Islet of Langerhans (tissue), 1 donor: ENCODE results near the gene PPP1R17.

Experiments
- FAIRE-seq: peaks from one replicate; lab custom pipeline; 2011; peaks lifted over from hg19 to GRCh38; lab: Jason Lieb, UNC

PPP1R17 gene

DNA sequence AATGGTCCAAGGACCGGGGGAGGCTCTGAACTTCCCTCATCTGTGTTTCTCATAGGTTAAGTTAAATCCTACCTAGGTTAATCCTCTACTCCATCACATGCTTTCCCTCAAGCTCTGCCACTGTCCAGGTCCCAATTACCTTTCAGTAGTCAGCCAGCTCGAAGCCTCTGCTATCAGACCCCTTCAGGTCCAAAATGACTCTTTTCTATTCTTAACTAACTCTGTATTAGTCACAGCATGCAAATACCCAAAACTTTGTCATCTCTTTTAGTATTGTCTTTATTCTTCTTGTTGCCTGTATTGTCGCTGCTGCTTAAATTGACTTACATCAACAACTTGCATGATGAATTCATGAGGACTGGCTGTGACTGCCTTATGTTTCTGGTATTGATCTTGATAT is 15.3 kb downstream of the PPP1R17 start:
- no peak for FAIRE-seq

GRCh38 chr7:31705377-31705776 is 18.4 kb downstream of the PPP1R17 start:
- FAIRE-seq = no peak

GRCh38 chr7:31707089-31707488 is 20.1 kb downstream of the PPP1R17 start:
- no peak for FAIRE-seq

DNA sequence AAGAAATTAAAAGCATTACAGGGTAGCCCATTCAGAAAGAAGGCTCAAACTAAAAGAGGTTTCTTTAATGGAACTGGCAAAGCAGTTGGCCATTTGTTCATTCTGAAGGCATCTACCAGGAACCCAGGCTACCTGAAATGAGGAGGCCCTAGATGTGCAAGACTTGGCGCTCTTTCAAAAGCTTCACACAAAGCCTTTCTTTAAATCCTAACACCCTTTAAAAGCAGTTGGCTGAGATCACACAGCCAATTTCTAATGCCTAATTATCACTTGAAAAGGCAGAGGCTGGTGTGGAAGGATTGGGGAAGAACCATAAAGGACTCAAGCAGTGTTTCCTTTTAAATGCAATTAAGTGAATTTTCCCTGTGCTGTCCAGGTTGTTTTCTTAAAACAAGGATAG is 23.2 kb downstream of the PPP1R17 start:
- FAIRE-seq = no peak

DNA sequence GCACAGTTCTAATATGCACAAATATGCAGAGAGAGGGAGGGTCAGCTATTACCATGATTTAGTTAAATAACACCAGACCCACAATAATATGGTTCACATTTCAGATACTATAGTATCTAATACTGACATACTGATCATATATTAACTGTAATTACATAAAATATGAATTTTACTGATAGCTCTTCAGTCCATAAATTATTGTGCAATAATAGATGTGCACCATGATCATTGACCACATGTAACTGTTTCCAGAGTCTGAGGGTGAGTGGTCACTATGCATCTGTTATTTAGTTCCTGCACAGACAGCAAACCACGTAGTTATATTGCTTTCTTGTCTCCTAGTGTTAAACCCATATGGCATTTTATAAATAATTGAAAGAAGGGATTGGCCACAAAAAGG is 29.3 kb downstream of the PPP1R17 start:
- FAIRE-seq = no peak

DNA sequence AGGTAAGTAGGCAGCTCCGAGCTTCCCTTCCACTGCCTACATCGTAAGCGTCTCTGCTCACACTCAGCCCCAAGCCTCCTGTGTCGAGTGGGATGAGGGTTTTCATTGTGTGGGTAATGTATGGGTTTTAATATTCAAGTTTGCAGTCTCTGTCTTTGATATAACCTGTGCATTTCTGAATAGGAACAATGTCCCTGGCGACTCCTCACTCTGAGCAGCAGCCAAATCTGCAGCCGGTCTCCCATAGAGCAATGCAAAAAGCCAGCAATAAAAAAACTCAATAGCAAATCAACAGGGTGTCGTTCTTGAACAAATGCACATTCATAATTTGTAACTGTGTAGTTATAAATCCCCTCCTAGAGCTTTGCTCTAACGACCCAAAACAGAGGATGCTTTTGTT is 33.4 kb downstream of the PPP1R17 start:
- no peak for FAIRE-seq

DNA sequence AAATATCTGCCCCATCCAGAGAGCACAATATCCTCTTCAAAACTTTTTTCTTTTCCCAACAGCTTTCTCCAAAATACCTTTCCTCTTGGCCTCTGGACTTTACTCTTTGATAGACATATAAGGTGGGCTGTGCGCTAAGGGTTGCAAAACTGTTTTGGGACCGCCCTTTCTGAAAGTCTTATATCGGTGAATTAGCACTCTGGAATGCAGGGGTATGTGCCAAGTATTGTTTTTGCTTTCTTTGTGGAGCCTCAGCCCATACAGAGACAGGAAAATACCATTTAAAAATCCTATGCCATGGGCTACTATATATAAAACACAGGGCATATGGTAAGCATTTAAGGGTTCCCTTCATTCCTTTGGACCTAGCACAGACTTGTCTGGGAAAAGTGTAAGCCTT is 37.7 kb downstream of the PPP1R17 start:
- no peak for FAIRE-seq

DNA sequence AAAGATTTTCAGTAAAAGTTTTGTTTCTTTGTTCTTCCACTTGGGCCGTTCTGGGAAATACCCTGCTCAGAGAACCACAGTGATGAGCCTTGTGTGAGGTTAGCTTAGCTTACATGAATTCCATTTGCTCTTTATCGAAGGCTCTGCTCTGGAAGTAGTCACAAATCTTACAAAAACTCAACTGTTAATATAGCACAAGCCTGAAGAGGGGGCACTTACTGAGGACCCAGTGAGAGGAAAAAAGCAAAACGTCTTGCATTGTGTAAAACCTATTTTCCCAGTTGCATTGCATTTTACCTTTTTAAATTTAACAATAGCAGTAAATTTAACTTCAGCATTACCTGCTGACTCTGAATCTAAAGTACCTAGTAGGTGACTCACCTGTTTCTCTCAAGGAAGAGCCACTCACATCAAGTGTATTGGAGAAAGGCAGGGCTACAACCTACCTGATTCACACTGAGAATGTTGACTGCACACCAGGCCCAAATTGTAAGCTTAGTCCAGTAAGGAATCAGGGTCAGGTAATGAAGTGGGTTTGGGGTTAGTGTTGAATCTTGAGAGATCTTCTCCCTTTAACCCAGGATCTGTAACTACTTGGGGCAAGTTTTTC is 42.3 kb downstream of the PPP1R17 start:
- no peak for FAIRE-seq

GRCh38 chr7:31734456-31734855 is 47.4 kb downstream of the PPP1R17 start:
- FAIRE-seq = no peak

- FAIRE-seq = peak; percentile 55
These were observed 49.3 kb downstream of the PPP1R17 start for GRCh38 chr7:31735991-31736982.

DNA sequence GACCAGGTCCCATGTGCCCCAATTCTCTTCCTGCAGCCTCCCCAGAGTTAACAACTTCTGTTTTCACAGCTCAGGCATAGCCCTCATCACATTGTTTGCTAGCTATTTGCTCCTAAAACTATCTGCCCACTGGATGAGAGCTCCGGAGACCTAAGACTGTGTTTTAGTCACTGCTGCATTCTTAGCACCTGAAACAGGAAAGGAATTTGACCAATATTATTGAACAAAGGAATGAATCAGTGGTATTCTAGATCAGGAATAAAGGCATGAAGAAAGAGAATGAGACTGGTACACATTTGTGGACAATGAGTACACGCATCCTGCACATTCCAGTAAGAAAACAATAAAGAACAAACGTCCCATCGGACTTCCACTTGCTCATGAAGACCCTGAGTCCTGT is 54.8 kb downstream of the PPP1R17 start:
- FAIRE-seq = no peak

DNA sequence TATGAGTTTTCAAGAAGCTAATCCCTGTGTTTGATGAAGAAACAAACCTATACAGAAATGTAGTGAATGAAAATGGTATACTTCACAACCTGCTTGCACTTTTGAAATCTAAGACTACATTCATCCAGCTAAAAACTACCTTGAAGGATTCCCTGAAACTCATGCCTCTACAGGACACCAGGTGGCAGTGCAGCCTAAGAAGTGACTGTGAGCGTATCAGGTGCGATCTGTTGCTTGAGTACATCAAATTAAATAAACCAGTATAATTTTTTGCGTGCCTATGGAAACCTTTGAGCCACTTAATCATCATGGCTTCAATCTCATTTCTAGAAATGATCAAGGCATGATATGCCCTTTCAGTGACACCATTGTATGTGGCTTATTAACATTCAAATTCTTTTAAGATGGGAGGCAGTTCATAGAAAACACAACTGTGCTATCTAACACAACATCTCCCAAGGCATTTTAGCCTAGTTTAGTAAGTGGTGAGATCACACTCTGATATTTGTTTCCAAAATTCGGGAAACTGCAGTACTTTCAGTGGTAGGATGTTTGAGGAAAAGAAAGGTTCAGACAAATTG is 57.4 kb downstream of the PPP1R17 start:
- FAIRE-seq = peak; percentile 95

DNA sequence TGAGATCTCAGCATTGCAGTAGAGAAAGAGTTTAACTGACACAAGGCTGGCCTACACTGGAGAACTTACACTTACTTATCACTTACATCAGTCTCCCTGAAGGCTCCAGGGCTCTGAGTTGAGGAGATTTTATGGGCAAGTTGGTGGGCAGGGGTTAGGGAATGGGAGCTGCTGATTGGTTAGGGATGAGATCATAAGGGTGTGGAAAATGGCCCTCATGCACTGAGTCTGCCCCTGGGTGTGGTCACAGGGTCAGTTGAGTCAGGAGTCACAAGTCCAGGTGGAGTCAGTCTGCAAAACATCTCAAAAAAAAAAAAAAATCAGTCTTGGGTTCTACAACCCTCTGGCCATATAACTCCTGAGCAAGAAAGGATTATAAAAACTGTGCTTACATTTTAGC is 60.5 kb downstream of the PPP1R17 start:
- no peak for FAIRE-seq

DNA sequence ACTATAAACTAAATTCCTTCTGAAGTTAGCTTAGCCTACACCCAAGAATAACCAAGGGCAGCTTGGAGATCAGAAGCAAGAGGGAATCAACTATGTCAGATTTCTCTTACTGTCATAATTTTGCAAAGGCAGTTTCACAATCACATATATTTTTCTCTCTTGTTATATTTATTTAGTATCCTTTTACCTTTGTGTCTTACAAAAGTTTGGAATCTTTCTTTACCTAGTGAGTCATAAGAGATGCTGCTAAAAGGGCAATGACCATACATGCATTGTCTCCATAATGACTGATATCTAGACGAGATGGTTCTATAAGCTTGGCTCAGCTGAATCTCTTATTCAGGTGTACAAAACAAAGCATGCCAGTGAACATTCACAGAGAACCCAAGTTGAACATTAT is 61.1 kb downstream of the PPP1R17 start:
- no peak for FAIRE-seq

DNA sequence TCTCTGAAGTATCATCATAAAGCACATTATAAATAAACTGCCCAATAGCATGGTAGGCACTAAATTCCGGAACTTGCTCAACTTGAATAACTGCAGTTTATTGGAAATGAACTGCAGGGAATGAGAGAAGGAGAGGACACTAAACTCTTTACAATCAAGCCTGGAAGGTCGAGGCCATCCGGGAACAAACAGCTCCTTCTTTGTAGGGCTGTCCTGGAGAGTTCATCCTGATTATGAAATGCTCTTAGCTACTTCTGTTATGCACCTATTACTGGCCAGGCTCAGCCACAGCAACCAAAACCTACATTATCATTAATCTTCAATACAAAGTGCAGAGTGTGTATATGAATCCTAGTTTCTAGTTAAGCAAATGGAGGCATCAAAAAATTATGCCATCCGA is 64.7 kb downstream of the PPP1R17 start:
- no peak for FAIRE-seq
